Dermis blood vessel endothelial cell (primary cell): Measurements from ENCODE around the gene LMX1A. TPM values are rescaled to one million over a fixed set of nuclear protein-coding genes. Genes with fewer than 3 reads are reported as not detected.
A peak's percentile ranks its signal among the peaks of the same experiment; 100 is the strongest.

ENCODE experiments used
- DNase-seq: peaks from one replicate; pipeline ENCODE4 v3.0.0; 2010
- total RNA-seq: library from RNA; depleted of rRNA; stranded (reverse); fragments of >200 nt; gene quantifications from 2 replicates; pipeline ENCODE4 v1.2.3, GENCODE V29; 2014

The LMX1A gene
- total RNA-seq, 1 donor from 2014 or later = not detected

DNA sequence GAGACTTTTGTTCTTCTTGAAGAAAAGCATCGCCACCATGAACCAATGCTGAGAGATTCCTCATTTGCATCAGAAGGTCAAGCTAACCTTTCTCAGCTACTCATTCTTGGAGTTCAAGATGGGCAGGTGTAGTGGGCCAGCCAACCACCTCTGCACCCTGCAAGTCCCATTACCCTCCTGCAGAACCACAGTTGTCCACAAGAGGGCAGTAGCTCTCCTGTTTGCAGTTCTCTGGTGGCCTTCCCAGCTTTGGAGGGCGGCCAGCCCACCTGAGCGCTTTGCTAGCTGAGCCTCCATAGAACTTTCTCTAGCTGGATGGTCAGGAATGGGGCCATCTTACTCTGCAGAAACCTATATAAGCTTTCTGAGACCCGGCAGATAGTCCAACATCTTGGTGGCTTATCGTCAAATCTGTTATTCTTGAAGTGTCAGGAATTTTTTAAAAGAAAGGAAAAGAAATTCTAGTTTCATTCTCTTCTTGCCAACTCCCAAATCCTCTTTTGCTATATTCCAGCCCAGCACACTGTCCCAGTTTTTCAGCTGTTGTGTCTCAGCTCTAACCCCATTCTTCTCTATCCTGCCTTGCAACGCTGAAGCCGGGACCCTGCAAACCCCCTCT is 11.0 kb upstream of the LMX1A start:
- peak; percentile 91 for DNase-seq

DNA sequence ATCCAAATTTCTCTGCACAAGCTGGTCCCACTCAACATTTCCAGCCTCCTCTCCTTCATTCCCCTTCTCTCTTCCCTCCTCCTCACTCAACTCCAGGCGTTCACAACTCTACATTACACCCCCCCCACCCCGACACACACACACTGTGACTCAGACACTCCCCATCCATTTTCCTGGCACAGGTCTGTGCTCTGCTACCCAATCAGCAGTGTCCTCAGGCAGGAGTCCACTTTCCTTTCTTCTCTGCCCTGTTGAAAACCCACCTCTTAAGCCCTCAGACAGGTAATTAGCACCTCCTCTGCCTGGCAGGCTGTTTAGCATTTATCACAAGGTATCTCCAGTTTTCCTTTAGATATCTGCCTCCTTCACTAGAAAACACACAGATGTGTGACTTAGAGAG is 8.8 kb upstream of the LMX1A start:
- DNase-seq = no peak

DNA sequence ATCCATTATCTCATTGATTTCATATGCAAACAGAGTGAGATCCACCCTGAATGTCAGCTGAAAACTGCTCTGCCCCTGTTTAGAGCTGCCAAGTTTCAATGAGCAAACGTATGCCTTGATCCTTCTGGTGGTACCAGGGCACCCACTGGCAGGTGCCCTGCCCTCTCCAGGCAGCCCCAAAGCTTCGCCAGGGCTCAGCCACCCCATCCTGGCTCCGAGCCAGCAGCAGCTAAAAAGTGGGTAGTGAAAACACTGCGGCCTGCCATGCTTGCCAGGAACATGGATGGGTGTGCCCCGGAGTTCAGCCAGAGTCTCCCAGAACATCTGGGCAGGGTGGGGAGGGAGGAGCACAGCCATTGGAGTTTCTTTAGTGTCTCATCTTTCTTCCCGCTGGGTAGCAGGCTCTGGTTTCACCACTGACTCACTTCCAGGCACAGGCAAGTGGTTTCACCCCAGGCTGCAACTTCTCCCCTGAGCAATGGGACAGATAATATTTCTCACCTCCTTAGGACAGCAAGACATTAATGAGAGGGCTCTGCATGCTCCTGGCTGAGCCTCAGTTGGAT is 8.1 kb upstream of the LMX1A start:
- DNase-seq = no peak

- no peak for DNase-seq
Observed at GRCh38 chr1:165356876-165357275, 361 bp upstream of the LMX1A start.

GRCh38 chr1:165355139-165355976 is 1.2 kb downstream of the LMX1A start:
- DNase-seq = no peak

GRCh38 chr1:165354739-165355138 is 1.8 kb downstream of the LMX1A start:
- DNase-seq = no peak

- DNase-seq = no peak
Observed at GRCh38 chr1:165353731-165354671, 2.5 kb downstream of the LMX1A start.

- no peak for DNase-seq
Observed at GRCh38 chr1:165352442-165353293, 3.8 kb downstream of the LMX1A start.

- DNase-seq = no peak
Observed at GRCh38 chr1:165351863-165352441, 4.6 kb downstream of the LMX1A start.

DNA sequence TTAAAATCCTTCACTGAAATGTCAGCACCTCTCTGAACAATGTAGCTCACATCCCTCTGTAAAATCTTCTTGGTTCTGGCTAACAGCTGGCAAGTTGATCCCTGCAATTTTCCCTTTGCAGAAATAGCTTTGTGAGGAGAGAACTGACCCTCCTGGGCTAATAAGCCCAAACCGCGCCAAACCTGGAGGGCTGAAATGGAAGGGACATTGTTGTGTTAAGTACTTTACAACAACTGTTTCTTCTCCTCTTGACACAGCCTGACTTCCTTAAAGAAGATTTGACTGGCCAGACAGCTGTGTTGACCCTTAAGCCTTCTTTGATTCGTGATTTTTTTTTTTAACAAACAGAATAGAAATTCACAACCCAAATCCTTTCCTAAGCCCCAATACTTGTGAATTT is 5.7 kb downstream of the LMX1A start:
- no peak for DNase-seq

- DNase-seq = no peak
Observed at GRCh38 chr1:165345502-165345901, 11.0 kb downstream of the LMX1A start.

DNA sequence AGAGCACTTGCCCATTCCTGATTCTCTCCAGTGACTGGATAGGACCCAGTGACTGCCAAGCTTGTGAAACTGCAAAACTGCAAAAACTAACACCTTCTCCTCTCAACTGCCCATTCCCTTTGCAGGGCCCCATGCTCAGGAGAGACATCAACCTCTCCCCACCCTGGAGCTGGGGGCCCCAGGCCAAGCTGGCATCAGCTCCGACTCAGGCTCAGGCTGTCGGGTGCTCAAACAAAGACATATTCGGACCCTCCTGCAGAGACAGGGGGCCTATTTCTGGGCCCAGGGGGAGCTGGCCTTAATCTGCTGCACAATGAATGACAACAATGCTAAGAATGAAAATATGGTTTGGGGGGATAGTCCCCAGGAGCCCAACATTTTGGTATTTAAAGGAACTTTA is 11.8 kb downstream of the LMX1A start:
- DNase-seq = no peak

GRCh38 chr1:165344198-165344597 is 12.3 kb downstream of the LMX1A start:
- DNase-seq = no peak

DNA sequence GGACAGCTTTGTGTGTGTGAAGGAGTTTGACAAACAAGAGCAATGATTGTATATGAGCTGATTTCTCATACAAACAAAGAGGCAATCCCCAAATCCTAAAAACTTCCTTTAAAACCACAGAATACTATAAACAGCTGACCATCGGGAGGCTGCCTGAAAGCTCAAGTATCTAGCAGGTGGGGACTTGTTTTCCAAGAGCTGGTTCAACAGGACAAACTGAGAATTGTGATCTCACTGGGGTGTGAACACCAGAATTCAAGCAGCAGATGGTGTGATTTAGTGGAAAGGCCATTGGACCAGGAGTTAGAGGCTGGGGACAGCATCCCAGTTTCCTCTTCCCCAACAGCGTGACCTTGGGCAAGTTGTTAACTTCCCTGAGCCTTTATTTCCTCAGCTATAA is 13.9 kb downstream of the LMX1A start:
- no peak for DNase-seq

GRCh38 chr1:165342168-165342567 is 14.3 kb downstream of the LMX1A start:
- DNase-seq = no peak

DNA sequence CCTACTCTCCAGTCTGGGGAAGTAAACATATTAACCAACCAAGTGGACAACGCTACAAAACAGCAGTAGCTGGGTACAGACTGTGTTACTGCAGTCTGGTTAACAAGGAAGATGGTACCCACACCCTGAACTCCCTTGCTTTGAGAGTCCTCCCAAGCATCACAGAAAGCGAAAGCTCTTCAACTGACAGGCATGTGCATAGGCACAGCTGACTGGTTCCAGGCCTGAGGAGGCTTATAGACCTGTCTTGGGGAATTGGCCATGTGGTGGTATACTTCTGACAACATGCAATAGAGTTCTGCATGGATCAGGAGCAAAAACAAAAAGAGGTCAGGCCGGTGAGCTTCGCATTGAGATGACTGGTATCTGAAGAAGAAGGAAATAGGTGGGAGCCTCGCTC is 17.4 kb downstream of the LMX1A start:
- DNase-seq = no peak

DNA sequence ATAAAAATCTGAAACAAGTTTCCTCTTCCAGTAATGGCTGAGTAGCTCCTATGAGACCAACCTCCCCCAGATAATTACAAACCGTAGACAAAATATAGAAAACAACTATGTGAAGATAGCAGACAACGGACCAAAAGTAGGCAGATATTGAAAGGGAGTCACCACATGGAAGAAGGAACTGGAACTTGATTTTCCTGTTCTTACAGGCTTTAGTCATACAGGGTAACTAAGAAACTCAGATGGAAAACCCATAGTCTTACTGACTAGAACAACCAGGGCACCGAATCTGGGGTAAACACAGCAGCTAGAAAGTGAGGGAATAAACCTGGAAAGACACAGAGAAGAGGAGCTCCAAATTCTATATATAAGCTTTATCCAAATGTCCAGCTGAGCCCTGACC is 26.0 kb downstream of the LMX1A start:
- no peak for DNase-seq

GRCh38 chr1:165329104-165329503 is 27.4 kb downstream of the LMX1A start:
- DNase-seq = no peak

DNA sequence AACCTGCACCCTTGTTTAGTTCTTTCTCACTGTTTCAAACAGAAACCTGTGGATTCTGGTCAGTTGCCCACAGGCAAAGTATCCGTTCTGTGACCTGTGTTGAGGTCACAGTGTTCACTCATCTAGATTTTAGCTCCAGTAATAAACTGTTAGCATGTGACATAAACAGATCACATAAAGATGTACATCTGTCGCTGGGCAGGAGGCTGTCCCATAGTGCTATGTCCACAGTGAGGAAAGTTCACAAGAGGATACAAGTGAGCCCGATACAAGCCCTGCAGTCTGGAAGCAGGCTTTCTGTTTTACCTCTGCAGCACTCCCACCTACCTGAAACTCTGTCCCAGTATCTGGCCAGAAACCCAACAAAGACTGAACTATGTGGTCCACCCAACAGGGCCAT is 28.4 kb downstream of the LMX1A start:
- no peak for DNase-seq

DNA sequence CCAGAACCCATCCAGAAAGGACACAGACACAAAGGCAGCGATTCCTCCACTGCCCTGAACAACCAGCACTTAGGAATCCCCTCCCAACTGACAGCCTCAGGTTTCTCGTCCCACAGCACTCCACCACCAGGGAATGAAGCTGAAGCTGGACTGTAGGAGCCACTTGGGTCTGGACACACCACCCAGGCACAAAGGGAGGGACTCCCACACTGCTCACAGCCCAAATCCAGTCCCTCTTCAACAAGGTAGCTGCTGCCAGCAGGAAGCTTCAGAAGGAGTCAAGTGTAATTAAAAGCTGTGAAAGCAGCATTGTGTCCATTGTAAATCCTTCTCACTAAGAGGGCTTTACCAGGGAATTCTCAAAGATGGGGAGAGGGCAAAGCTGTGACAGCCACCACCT is 29.0 kb downstream of the LMX1A start:
- DNase-seq = no peak

DNA sequence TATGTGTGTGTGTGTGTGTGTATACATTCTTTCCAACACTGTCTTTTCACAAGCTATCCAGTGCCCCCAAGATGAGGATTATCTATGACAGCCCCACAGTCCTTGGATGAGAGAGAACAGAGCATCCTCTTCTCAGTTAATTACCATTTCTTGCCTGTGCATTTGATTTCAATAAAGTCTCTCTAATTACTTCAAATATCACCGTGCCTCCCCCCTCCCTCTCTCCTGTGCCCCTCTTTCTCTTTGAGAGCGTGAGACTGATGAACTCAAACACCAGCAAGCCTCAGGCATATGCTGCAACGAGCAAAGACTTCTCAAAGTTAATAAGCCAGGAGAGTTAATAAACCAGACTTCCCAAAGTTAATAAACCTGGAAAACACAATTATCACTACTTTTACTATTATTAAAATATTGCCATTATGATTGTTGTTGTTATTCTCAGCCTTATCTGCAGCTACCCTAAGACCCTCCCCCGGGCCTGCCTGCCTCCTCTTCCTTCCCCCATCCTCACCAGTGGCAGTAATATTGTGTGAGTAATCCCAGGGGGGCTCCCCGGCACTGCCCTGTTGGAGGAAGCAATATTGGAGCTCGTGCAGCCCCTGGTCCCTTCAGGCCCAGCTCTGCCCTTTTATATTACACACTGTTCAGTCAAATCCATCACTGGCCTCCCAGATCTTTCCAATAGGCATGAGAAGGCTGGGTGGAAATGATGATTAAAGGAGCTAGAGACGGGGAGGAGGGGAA is 30.9 kb downstream of the LMX1A start:
- DNase-seq = no peak
